ENCODE measurements around the gene GSS.

The GSS gene

DNA sequence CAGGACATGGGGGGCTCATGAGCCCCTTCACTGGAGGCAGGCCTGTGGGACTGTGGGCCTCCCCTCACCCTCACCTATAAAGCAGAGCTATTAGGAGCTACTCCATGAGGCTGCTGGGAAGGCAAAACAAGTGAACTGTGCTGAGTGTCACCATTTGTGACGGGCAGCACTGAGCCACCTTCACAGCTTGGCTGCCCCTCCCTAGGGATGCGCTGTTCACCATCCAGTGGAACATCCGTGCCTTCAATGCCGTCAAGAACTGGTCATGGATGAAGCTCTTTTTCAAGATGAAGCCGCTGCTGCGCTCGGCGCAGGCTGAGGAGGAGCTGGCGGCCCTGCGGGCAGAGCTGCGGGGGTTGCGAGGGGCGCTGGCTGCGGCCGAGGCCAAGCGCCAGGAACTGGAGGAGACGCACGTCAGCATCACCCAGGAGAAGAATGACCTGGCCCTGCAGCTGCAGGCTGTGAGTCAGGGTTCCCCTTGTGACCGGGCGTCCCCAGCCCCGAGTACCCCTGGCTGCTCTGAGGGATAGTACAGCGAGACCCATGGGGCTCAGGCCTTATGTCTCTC lies 38.4 kb upstream of the GSS start:
- DNase-seq = no peak

GRCh38 chr20:34992751-34993417 lies 37.3 kb upstream of the GSS start:
- no peak for DNase-seq

GRCh38 chr20:34990661-34991214 lies 35.1 kb upstream of the GSS start:
- DNase-seq = no peak

- DNase-seq = no peak
These were observed 34.6 kb upstream of the GSS start for GRCh38 chr20:34990231-34990630.

DNA sequence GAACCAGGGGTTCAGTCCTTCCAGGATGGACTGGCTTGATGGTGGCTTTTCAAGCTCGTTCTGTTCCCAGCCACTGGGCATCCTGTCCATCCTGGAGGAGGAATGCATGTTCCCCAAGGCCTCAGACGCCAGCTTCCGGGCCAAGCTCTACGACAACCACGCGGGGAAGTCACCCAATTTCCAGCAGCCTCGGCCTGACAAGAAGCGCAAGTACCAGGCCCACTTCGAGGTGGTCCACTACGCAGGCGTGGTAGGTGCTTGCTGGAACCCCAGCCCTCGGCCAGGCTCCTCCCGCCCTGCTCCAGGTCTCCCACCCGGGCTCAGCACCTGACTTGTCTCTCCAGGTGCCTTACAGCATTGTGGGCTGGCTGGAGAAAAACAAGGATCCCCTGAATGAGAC lies 34.1 kb upstream of the GSS start:
- no peak for DNase-seq

- no peak for DNase-seq
These were observed 33.5 kb upstream of the GSS start for GRCh38 chr20:34989118-34989517.

DNA sequence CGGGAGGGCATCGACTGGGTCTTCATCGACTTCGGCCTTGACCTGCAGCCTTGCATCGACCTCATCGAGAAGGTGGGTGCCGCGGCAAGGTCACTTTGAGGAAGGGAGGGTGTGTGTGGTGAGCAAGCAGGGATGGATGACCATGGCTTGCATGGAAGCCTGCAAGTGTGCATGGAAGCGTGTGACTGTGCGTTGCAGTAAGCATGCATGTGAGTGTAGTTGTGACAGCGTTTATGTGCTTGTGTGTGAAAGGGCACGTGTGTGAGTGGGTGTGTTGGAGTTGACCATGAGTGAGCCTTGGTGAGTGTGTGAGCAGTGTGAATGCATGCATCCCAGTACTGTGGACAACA lies 32.6 kb upstream of the GSS start:
- DNase-seq = peak in 2 of 51 donors; percentile 13 to 28

DNA sequence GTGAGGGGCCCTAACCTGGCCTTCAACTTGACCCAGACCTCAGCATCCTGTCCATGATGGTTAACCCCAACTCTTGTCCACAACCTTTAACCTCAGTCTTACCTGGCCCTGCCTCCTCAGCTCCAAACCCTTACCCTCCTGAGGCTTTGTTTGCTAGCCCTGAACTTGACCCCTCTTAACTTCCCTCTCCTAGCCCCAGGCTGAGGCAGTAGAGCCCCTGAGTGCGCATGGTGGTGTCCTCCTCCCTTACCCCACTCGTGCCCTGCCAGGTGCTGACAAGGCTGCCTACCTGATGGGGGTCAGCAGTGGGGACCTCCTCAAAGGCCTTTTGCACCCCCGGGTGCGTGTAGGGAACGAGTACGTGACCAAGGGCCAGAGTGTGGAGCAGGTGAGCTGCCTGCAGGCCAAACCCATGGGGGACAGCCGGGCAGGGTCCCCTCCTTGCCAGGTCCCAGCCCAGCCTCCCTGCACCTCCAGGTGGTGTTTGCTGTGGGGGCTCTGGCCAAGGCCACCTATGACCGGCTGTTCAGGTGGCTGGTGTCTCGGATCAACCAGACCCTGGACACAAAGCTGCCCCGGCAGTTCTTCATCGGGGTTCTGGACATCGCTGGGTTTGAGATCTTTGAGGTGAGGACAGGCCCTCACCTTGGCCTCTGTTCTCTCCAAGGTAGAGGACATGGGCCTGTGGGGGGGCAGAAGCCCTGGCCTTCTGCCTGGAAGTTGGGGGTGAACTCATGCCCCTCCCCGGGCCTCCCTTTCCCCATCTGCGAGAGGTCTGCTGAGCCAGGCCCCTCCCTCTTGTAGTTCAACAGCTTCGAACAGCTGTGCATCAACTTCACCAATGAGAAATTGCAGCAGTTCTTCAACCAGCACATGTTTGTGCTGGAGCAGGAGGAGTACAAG lies 31.9 kb upstream of the GSS start:
- no peak for DNase-seq

DNA sequence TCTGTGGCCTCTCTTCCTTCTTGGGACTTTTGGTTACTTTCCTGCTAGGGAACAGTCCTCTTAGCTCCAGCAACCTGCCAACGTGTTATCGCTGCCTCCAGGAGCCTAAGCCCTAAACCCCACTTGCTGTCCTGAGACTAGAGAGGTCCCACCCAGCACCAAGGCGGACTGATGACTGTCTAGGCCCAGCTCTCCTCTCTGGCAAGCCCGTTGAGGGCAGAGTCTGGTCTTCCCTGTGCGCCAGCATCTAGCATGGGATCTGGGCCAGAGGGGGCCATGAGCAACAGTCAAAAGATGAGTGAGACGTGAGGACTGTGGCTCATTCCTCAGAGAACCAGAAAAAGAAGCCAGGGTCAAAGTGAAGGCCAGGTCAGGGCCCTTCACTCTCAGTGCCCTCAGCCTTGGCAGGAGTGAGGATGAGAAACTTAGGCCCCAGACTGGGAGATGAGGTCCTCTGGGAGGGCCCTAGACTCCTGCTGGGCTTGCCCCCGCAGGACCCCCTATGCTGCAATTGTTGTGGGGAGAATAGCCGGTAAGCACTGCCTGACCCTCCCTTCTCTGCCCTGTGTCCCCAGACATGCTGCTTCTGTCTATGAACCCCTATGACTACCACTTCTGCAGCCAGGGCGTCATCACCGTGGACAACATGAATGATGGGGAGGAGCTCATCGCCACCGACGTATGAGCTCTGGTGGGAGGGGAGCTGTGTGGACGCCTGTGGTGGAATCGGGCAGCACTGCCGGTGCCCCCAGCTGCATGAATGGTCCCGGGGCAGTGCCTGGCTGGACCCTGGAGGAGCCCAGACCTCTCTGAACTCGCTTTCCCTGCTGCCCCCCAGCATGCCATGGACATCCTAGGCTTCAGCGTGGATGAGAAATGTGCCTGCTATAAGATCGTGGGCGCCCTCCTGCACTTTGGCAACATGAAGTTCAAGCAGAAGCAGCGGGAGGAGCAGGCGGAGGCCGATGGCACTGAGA lies 31.0 kb upstream of the GSS start:
- DNase-seq = no peak

DNA sequence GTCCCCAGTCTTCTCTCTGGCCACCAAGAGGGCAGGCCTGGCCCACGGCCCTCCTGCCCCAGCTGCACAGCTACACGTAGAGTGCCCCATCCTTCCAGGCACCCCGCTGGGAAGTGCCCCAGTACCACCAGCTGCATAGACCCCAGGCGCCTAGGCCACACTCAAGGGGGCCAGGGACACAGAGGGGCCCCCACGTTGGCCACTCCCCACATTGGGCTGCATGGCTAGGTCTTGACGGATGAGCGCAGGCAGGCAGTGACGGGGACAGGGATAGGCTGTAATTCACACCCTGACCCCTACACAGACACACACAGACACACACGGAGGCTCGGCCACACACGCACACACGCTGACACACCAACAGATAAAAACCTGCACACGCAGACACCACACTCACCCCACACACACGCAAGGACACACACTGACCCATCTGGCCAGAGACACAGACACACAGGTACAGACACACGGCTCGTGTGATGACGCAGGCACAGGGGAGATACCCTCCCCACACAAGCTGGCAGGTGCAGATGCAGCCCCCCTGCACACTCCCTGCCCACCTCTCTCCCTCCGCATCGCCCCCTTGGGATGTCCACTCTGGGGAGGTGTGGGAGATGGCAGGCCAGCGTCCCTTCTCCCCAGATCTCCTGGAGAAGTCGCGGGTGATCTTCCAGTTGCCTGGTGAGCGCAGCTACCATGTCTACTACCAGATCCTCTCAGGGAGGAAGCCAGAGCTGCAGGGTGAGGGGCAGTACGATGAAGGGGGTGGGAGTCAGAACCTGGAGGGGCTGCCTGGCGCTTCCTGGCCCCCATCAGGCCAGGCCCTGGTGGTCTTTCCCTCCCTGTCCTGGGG lies 30.1 kb upstream of the GSS start:
- no peak for DNase-seq

DNA sequence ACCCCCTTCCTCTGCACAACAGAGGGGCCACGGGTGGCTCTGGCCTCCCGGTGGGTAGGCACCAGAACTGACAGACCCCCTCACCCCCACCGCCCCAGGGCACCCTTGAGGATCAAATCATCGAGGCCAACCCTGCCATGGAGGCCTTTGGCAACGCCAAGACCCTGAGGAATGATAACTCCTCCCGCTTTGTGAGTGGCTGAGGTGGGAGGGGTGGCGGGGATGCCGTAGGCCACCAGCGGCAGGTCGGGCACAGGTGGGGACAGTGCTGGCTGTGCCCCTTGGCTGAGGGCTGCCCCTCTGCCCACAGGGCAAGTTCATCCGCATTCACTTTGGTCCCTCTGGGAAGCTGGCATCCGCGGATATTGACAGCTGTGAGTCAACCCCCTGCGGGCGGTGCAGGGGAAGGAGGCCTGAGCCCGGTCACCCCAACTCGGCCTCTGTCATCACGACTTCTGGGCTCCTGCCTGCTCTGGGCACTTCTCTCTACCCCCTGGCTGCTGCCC lies 29.2 kb upstream of the GSS start:
- DNase-seq = no peak

DNA sequence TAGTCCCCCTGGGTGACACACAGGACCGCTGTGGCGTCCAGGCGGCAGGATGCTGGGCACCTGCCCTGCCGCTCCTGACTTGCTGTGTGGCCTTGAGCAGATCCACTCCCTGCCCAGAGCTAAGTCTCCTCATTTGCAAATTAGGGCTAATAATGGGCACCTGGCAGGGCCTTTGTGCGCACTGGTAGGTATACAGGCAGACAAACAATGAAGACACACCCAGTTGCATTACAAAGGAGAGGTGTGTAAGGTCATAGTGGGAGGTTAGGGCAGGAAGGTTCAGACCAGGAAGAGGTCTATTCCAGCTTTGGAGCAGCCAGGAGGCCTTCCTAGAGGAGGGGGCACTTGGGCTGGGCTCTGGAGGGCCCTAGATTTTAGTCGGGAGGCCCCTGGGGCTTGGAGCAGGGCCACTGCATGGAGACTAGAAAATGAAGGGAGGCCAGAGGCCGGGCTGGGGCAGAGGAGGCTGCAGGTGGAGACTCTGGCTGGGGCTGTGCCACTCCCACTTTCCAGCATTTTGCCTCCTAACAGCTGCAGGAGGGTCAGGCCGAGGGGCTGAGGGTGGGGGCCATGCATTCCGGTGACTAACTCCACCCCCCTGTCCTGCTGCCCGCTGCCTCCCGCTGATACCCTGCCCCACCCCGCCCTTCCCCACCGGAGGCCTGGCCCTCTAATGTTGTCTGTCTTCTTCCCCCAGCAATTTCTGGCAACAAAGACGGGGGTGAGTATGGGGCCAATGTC lies 28.6 kb upstream of the GSS start:
- DNase-seq = no peak

DNA sequence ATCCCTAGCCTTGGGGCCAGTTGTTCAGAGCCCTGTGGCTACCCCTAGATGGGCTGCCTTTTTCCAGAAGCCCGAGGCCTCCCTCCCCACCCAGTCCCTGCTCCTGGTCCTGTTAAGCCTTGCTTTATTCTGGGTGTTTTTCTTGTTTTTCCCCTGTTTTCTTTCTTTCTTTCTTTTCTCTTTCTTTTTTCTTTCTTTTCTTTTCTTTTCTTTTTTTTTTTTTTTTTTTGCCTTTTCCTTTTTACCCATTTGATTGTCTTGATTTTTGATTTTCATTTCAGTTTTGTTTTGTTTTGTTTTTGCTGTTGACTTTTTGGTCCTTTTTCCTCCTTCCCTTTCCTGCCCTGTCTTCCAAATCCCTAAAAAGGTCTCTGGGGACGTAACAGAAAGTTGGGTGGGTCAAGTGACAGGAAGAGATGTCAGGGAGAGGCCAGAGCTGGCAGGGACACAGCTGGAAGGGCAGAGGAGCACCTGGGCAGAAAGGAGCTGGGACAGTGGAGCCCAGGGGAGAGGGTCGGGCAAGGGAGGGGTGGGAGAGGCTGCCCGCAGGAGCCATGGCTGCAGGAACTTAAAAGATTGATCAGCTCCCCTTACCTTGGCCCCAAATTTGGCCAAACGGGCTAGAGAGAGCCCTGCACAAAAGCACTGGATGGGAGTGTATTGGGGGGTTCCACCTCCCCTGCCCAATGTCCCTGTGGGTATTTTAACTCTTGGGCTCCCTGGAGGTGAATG lies 27.6 kb upstream of the GSS start:
- no peak for DNase-seq

- no peak for DNase-seq
These were observed 26.9 kb upstream of the GSS start for GRCh38 chr20:34982270-34983088.

- DNase-seq = no peak
These were observed 25.1 kb upstream of the GSS start for GRCh38 chr20:34980543-34981233.

DNA sequence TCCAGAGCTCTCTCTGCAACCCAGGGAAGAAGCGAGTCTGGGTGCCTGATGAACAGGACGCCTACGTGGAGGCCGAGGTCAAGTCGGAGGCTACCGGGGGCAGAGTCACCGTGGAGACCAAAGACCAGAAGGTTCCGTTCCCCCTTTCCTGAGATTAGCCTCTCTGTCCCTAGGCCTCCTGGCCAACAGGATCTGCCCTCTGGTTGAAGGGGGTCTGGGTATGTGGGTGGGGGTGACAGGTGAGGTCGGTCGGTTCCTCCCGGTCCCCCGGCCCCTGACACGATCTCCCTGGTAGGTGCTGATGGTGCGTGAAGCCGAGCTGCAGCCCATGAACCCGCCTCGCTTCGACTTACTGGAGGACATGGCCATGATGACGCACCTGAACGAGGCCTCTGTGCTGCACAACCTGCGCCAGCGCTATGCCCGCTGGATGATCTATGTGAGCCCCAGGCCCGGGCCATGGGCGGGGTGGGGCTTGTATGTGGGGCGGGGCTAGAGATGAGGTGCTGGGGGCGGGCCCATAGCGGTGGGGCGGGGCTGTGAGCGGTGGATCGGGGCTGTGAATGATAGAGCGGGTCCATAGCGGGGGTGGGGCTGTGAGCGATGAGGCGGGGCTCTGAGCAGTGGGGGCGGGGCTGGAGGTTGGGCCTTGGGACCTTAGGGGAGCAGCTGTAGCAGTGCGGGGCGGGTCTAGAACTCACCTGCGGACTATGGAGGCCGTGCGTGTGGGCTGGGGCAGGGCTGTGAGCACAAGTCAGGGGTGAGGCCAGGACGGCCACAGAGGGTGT lies 24.0 kb upstream of the GSS start:
- no peak for DNase-seq

All from hypothalamus (tissue), 51 donors.